ENCODE data around the gene PTPRG. TPM values are rescaled to one million over a fixed set of nuclear protein-coding genes. Genes with fewer than 3 reads are reported as not detected.

The PTPRG gene
- total RNA-seq, 1 experiment from 2014 or later, result 0.74 TPM

DNA sequence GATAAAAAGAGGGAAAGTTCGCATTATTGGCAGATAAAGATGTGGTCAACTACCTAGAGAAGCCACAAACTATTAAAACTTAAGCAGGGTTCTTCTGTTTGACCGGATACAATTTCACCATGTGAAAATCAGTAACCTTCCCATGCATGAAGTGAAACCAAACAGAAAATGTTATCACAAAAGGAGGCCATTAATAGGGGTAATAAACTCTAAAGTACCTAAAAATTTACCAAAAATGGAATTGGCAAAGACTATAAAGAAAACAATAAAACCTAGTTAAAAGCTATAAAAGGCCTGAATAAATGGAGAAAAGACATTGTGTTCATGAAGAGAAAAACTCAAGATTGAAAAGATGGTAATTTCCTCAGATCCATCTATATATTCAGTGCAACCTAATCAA, 728.6 kb downstream of the PTPRG start:
- DNase-seq (ENCODE audit: low read depth, low spot score) (no peak), ATAC-seq (no peak)
- ChIA-PET POLR2A (no interaction called here), CTCF (no interaction called here)
- H3K27ac ChIP-seq (ENCODE audit: low read length), result no peak overlapping the region
- TF ChIP-seq POLR2AphosphoS5 (IDR thresholded peaks at IDR 0.05; ENCODE audit: low read depth, low read length), result no peak
- TF ChIP-seq, protein P1, sequence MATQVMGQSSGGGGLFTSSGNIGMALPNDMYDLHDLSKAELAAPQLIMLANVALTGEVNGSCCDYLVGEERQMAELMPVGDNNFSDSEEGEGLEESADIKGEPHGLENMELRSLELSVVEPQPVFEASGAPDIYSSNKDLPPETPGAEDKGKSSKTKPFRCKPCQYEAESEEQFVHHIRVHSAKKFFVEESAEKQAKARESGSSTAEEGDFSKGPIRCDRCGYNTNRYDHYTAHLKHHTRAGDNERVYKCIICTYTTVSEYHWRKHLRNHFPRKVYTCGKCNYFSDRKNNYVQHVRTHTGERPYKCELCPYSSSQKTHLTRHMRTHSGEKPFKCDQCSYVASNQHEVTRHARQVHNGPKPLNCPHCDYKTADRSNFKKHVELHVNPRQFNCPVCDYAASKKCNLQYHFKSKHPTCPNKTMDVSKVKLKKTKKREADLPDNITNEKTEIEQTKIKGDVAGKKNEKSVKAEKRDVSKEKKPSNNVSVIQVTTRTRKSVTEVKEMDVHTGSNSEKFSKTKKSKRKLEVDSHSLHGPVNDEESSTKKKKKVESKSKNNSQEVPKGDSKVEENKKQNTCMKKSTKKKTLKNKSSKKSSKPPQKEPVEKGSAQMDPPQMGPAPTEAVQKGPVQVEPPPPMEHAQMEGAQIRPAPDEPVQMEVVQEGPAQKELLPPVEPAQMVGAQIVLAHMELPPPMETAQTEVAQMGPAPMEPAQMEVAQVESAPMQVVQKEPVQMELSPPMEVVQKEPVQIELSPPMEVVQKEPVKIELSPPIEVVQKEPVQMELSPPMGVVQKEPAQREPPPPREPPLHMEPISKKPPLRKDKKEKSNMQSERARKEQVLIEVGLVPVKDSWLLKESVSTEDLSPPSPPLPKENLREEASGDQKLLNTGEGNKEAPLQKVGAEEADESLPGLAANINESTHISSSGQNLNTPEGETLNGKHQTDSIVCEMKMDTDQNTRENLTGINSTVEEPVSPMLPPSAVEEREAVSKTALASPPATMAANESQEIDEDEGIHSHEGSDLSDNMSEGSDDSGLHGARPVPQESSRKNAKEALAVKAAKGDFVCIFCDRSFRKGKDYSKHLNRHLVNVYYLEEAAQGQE (IDR thresholded peaks at IDR 0.05; ENCODE audit: insufficient read depth in 1 of 2, low read depth in 2 of 2, low read length in 1 of 2), result no peak
- TF ChIP-seq, protein P2, sequence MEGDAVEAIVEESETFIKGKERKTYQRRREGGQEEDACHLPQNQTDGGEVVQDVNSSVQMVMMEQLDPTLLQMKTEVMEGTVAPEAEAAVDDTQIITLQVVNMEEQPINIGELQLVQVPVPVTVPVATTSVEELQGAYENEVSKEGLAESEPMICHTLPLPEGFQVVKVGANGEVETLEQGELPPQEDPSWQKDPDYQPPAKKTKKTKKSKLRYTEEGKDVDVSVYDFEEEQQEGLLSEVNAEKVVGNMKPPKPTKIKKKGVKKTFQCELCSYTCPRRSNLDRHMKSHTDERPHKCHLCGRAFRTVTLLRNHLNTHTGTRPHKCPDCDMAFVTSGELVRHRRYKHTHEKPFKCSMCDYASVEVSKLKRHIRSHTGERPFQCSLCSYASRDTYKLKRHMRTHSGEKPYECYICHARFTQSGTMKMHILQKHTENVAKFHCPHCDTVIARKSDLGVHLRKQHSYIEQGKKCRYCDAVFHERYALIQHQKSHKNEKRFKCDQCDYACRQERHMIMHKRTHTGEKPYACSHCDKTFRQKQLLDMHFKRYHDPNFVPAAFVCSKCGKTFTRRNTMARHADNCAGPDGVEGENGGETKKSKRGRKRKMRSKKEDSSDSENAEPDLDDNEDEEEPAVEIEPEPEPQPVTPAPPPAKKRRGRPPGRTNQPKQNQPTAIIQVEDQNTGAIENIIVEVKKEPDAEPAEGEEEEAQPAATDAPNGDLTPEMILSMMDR (IDR thresholded peaks at IDR 0.05), result no peak
- TF ChIP-seq SIN3A (IDR thresholded peaks at IDR 0.05; ENCODE audit: borderline replicate concordance, insufficient read depth, low read depth, low read length), result no peak
- no peak for TF ChIP-seq TCF7L2 (IDR thresholded peaks at IDR 0.05; ENCODE audit: low read depth, low read length)
- no peaks in the 10 kb centered on the region for H3K36me3 ChIP-seq (ENCODE audit: control insufficient read depth, insufficient read depth, low read length)
- no peaks in the 10 kb centered on the region for H3K27me3 ChIP-seq (ENCODE audit: control insufficient read depth, insufficient read depth, low read length)
- intact Hi-C loops (cut with micrococcal nuclease; ENCODE audit: unreplicated experiment), result no loop called here
- no TSS peak for BruUV-seq (replicated peaks)
- no peaks in the 10 kb centered on the region for H3K9me3 ChIP-seq (ENCODE audit: control insufficient read depth, insufficient read depth, low read depth, low read length)
- no peaks in the 10 kb centered on the region for H3K4me1 ChIP-seq (ENCODE audit: control insufficient read depth, insufficient read depth, low read length)
- H3K4me3 ChIP-seq (ENCODE audit: low read depth in 2 of 2, low read length in 2 of 2), result no peak overlapping the region
- in situ Hi-C loops (cut with HindIII; ENCODE audit: low pct_unique_long_range_greater_than_20kb, low sequenced_read_pairs), result no loop called here

DNA sequence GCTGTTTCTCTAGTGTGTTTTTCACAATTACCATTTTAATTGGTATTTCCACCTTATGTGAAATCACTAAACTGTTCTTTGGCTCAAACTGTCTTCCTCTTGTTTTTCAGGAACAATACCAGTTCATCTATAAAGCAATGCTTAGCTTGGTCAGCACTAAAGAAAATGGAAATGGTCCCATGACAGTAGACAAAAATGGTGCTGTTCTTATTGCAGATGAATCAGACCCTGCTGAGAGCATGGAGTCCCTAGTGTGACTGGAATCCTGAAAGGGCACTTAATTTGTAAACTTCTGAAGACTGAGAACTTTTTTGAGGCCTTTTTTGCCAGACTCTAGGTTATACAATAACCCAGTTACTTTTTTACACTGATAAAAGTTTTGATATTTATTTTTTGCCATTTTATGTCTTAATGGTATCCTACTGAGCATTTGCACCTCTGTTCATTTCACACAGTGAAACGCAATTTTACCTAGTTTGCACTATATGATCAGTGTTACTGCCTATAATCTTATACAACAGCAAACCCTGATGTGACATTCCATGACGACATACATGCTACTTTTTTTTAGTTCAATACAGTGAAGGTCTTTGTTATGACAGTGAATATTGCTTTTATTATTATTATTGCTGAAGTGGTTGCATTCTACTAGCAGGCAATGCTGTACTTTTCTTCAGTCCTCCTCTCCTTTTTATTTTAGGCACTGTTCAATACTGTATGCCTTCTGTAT, 731.8 kb downstream of the PTPRG start:
- no TSS peak for BruUV-seq (replicated peaks)
- TF ChIP-seq, protein P2 (IDR thresholded peaks at IDR 0.05), result no peak
- no peak for TF ChIP-seq SIN3A (IDR thresholded peaks at IDR 0.05; ENCODE audit: borderline replicate concordance, insufficient read depth, low read depth, low read length)
- TF ChIP-seq POLR2AphosphoS5 (IDR thresholded peaks at IDR 0.05; ENCODE audit: low read depth, low read length), result no peak
- TF ChIP-seq, protein P1 (IDR thresholded peaks at IDR 0.05; ENCODE audit: insufficient read depth in 1 of 2, low read depth in 2 of 2, low read length in 1 of 2), result no peak
- TF ChIP-seq TCF7L2 (IDR thresholded peaks at IDR 0.05; ENCODE audit: low read depth, low read length), result no peak
- Histone ChIP-seq H3K27ac (ENCODE audit: low read length) (no peak overlapping the region), H3K36me3 (ENCODE audit: control insufficient read depth, insufficient read depth, low read length) (no peaks in the 10 kb centered on the region), H3K4me3 (ENCODE audit: low read depth in 2 of 2, low read length in 2 of 2) (no peak overlapping the region), H3K9me3 (ENCODE audit: control insufficient read depth, insufficient read depth, low read depth, low read length) (no peaks in the 10 kb centered on the region), H3K4me1 (ENCODE audit: control insufficient read depth, insufficient read depth, low read length) (no peaks in the 10 kb centered on the region), H3K27me3 (ENCODE audit: control insufficient read depth, insufficient read depth, low read length) (no peaks in the 10 kb centered on the region)
- CTCF ChIA-PET, result no interaction called here
- intact Hi-C loops (cut with micrococcal nuclease; ENCODE audit: unreplicated experiment), result no loop called here
- POLR2A ChIA-PET, result no interaction called here
- ATAC-seq, result no peak
- no peak for DNase-seq (ENCODE audit: low read depth, low spot score)
- in situ Hi-C loops (cut with HindIII; ENCODE audit: low pct_unique_long_range_greater_than_20kb, low sequenced_read_pairs), result no loop called here

Measured in Panc1 (cell line).